ENCODE data around the gene SFXN4. TPM values are rescaled to one million over a fixed set of nuclear protein-coding genes. Genes with fewer than 3 reads are reported as not detected.
A peak's percentile ranks its signal among the peaks of the same experiment; 100 is the strongest.

The SFXN4 gene
- total and polyA plus RNA-seq, 2 of the 13 experiments (the other 11 are each of a cell fraction or from before 2014, with no cell fraction given): 47.7 to 64.9 TPM

DNA sequence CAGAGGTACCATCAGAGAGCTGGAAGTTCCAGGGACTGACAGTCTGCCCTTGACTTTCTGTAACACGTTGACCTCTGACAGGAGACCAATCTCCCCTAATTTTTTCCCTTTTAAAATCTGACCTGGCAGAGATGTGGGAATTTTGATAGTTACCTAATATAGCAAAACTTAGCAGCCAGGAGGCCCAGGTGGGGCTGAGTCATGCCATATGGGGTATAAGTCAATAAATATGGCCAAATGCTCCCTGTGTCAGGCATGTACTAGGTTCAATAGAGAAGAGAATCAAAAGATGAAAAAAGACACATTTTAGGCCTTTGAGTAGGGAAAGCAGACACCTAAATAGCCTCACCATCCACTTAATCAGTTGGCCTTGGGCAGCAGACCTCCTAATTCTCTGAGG lies 35.7 kb upstream of the SFXN4 start:
- 67% methylated on average over 1 of the region's 1 CpG for whole genome bisulfite sequencing (ENCODE audit: low lambda C conversion rate)
- TF ChIP-seq KMT2B (CRISPR knock-in tag; IDR thresholded peaks at IDR 0.05) (no peak), FOSL2 (CRISPR knock-in tag; IDR thresholded peaks at IDR 0.05) (peak; percentile 34; the same call in 1 of the 2 replicates)
- Histone ChIP-seq H3K9me3 (ENCODE audit: low read length) (no peaks in the 10 kb centered on the region), H4K20me1 (ENCODE audit: insufficient read depth, low read length) (no peaks in the 10 kb centered on the region), H3K4me2 (ENCODE audit: low read depth, low read length) (no peak overlapping the region), H2AFZ (ENCODE audit: low read length) (no peak overlapping the region), H3K27me3 (ENCODE audit: control insufficient read depth in 1 of 2, insufficient read depth in 2 of 2, low read length in 2 of 2) (no peaks in the 10 kb centered on the region), H3K4me3 (replicated peaks in 1 of 3; ENCODE audit: insufficient read depth in 1 of 3, low read depth in 2 of 3, low read length in 3 of 3) (no peak overlapping the region), H3K36me3 (replicated peaks in 1 of 2; ENCODE audit: control insufficient read depth in 1 of 2, insufficient read depth in 2 of 2, low read length in 2 of 2) (no peaks in the 10 kb centered on the region), H3K9ac (ENCODE audit: insufficient read depth, low read depth, low read length) (no peak overlapping the region), H3K27ac (ENCODE audit: extremely low read length, insufficient read depth, low read length) (no peak overlapping the region), H3K79me2 (ENCODE audit: insufficient read depth, low read length) (no peaks in the 10 kb centered on the region), H3K4me1 (ENCODE audit: insufficient read depth, low read length) (peaks cover 63% of the 10 kb centered on the region)
- CTCF ChIA-PET (ENCODE audit: low intra/inter-chr PET ratio, low total read pairs): no interaction called here
- ATAC-seq (no peak), FAIRE-seq (no peak), DNase-seq (ENCODE audit: low spot score) (no peak)
- intact Hi-C loops (cut with micrococcal nuclease; ENCODE audit: unreplicated experiment) (no loop called here), in situ Hi-C loops (cut with HindIII; ENCODE audit: extremely low pct_ligation_motif_present, low pct_unique_long_range_greater_than_20kb) (no loop called here)
- no TSS peak for BruUV-seq (replicated peaks)
- POLR2A ChIA-PET: no interaction called here

- in situ Hi-C loops (cut with HindIII; ENCODE audit: extremely low pct_ligation_motif_present, low pct_unique_long_range_greater_than_20kb) (loop anchor here (5.0 to 25.0 kb wide), 3 partner anchors 218 to 338 kb away; partner anchors contain the start of gene RGS10), intact Hi-C loops (cut with micrococcal nuclease; ENCODE audit: unreplicated experiment) (loop anchor here (1.0 to 2.0 kb wide), 3 partner anchors 217 to 344 kb away; no protein-coding TSS in a partner anchor)
- H3K4me2 ChIP-seq (ENCODE audit: low read depth, low read length): peak overlapping the region; percentile 98
- FAIRE-seq (peak; percentile 79), ATAC-seq (peak; percentile 96), DNase-seq (ENCODE audit: low spot score) (peak; percentile 88)
- peak overlapping the region; percentile 27 to 62 (median 36); a peak in 5 of 6 replicates for H3K4me3 ChIP-seq (replicated peaks in 1 of 3; ENCODE audit: insufficient read depth in 1 of 3, low read depth in 2 of 3, low read length in 3 of 3)
- 41% methylated on average over 6 of the region's 9 CpGs for WGBS (ENCODE audit: low lambda C conversion rate)
- peak overlapping the region; percentile 52 for H2AFZ ChIP-seq (ENCODE audit: low read length)
- no peaks in the 10 kb centered on the region for H3K79me2 ChIP-seq (ENCODE audit: insufficient read depth, low read length)
- no peak overlapping the region for H3K27ac ChIP-seq (ENCODE audit: extremely low read length, insufficient read depth, low read length)
- no peaks in the 10 kb centered on the region for H3K27me3 ChIP-seq (ENCODE audit: control insufficient read depth in 1 of 2, insufficient read depth in 2 of 2, low read length in 2 of 2)
- H3K9ac ChIP-seq (ENCODE audit: insufficient read depth, low read depth, low read length): 0 out of 2 replicates have a peak overlapping the region, but pooled peaks have one; percentile 30
- ChIA-PET CTCF (ENCODE audit: low intra/inter-chr PET ratio, low total read pairs) (interaction anchor here (1.1 to 2.1 kb wide), 5 partner anchors 60 to 246 kb away, joined by 3 to 20 read pairs (median 4); no protein-coding TSS in a partner anchor), POLR2A (interaction anchor here (0.6 to 2.6 kb wide), 13 partner anchors 8 to 245 kb away, joined by 3 to 14 read pairs (median 3); partner anchors contain the start of genes GRK5 and SFXN4)
- no peaks in the 10 kb centered on the region for H3K9me3 ChIP-seq (ENCODE audit: low read length)
- H3K4me1 ChIP-seq (ENCODE audit: insufficient read depth, low read length): peaks cover 61% of the 10 kb centered on the region
- H4K20me1 ChIP-seq (ENCODE audit: insufficient read depth, low read length): no peaks in the 10 kb centered on the region
- no TSS peak for BruUV-seq (replicated peaks)
- no peaks in the 10 kb centered on the region for H3K36me3 ChIP-seq (replicated peaks in 1 of 2; ENCODE audit: control insufficient read depth in 1 of 2, insufficient read depth in 2 of 2, low read length in 2 of 2)
- no peak for TF ChIP-seq U2AF2 (IDR thresholded peaks at IDR 0.05; ENCODE audit: low read depth, low read length)
- no peak for TF ChIP-seq KDM3A (CRISPR knock-in tag; IDR thresholded peaks at IDR 0.05; ENCODE audit: low read depth)
- no peak for TF ChIP-seq ZNF703 (CRISPR knock-in tag; IDR thresholded peaks at IDR 0.05; ENCODE audit: borderline replicate concordance)
- no peak for TF ChIP-seq FOXM1 (CRISPR knock-in tag; IDR thresholded peaks at IDR 0.05)
- no peak for TF ChIP-seq ZNF224 (CRISPR knock-in tag; IDR thresholded peaks at IDR 0.05)
- TF ChIP-seq, protein P1, sequence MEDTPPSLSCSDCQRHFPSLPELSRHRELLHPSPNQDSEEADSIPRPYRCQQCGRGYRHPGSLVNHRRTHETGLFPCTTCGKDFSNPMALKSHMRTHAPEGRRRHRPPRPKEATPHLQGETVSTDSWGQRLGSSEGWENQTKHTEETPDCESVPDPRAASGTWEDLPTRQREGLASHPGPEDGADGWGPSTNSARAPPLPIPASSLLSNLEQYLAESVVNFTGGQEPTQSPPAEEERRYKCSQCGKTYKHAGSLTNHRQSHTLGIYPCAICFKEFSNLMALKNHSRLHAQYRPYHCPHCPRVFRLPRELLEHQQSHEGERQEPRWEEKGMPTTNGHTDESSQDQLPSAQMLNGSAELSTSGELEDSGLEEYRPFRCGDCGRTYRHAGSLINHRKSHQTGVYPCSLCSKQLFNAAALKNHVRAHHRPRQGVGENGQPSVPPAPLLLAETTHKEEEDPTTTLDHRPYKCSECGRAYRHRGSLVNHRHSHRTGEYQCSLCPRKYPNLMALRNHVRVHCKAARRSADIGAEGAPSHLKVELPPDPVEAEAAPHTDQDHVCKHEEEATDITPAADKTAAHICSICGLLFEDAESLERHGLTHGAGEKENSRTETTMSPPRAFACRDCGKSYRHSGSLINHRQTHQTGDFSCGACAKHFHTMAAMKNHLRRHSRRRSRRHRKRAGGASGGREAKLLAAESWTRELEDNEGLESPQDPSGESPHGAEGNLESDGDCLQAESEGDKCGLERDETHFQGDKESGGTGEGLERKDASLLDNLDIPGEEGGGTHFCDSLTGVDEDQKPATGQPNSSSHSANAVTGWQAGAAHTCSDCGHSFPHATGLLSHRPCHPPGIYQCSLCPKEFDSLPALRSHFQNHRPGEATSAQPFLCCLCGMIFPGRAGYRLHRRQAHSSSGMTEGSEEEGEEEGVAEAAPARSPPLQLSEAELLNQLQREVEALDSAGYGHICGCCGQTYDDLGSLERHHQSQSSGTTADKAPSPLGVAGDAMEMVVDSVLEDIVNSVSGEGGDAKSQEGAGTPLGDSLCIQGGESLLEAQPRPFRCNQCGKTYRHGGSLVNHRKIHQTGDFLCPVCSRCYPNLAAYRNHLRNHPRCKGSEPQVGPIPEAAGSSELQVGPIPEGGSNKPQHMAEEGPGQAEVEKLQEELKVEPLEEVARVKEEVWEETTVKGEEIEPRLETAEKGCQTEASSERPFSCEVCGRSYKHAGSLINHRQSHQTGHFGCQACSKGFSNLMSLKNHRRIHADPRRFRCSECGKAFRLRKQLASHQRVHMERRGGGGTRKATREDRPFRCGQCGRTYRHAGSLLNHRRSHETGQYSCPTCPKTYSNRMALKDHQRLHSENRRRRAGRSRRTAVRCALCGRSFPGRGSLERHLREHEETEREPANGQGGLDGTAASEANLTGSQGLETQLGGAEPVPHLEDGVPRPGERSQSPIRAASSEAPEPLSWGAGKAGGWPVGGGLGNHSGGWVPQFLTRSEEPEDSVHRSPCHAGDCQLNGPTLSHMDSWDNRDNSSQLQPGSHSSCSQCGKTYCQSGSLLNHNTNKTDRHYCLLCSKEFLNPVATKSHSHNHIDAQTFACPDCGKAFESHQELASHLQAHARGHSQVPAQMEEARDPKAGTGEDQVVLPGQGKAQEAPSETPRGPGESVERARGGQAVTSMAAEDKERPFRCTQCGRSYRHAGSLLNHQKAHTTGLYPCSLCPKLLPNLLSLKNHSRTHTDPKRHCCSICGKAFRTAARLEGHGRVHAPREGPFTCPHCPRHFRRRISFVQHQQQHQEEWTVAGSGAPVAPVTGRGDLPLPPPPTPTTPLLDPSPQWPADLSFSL (CRISPR knock-in tag; IDR thresholded peaks at IDR 0.05): no peak
- no peak for TF ChIP-seq MBD4 (IDR thresholded peaks at IDR 0.05; ENCODE audit: borderline replicate concordance, low read length)
- peak; percentile 99 for TF ChIP-seq STAG1 (CRISPR knock-in tag; IDR thresholded peaks at IDR 0.05)
- TF ChIP-seq ZNF232 (CRISPR knock-in tag; IDR thresholded peaks at IDR 0.05; ENCODE audit: borderline replicate concordance): no peak
Observed at GRCh38 chr10:119199231-119199992, 33.9 kb upstream of the SFXN4 start.
